GM23338 (cell line): ENCODE results near the gene LAMC3. TPM values are rescaled to one million over a fixed set of nuclear protein-coding genes. Genes with fewer than 3 reads are reported as not detected.

Experiments used
- ATAC-seq: fragments of 200-7000 bp; cut with Tn5 transposase; 3 replicates; pipeline ENCODE4 v1.9.1; 2020
- DNase-seq: peaks from one replicate; pipeline ENCODE4 v3.0.0-alpha.2; 2015; ENCODE audit warnings: low spot score
- H2AFZ ChIP-seq: fragments of 200-600 bp; sonication (generic); 2 replicates; pipeline ENCODE4 v1.8.0; 2016; ENCODE audit warnings: antibody characterized with exemption, mild to moderate bottlenecking, moderate library complexity
- H3F3A ChIP-seq: fragments of 200-600 bp; sonication (generic); replicated peaks from 2 replicates; pipeline ENCODE4 v1.8.0; 2017; ENCODE audit warnings: antibody characterized with exemption, mixed run types, low read depth
- H3K27ac ChIP-seq: fragments of 200-600 bp; sonication (generic); 2 replicates; pipeline ENCODE4 v1.6.1; 2016; ENCODE audit warnings: low read depth
- H3K27me3 ChIP-seq: fragments of 200-600 bp; sonication (generic); 2 replicates; pipeline ENCODE4 v1.8.0; 2016; ENCODE audit warnings: mild to moderate bottlenecking, mixed run types, moderate library complexity; ENCODE audit not compliant: insufficient read depth
- H3K36me3 ChIP-seq: fragments of 200-600 bp; sonication (generic); 2 replicates; pipeline ENCODE4 v1.8.0; 2016; ENCODE audit warnings: mild to moderate bottlenecking; ENCODE audit not compliant: insufficient read depth
- H3K4me1 ChIP-seq: fragments of 200-600 bp; sonication (generic); 2 replicates; pipeline ENCODE4 v1.8.0; 2016; ENCODE audit warnings: mild to moderate bottlenecking, moderate library complexity; ENCODE audit not compliant: insufficient read depth
- H3K4me2 ChIP-seq: fragments of 200-600 bp; sonication (generic); 2 replicates; pipeline ENCODE4 v1.7.1; 2017; ENCODE audit warnings: mixed run types
- H3K4me3 ChIP-seq: fragments of 200-600 bp; sonication (generic); 2 replicates; pipeline ENCODE4 v1.6.1; 2016; ENCODE audit warnings: mixed run types
- H3K79me2 ChIP-seq: fragments of 200-600 bp; sonication (generic); replicated peaks from 2 replicates; pipeline ENCODE4 v1.8.0; 2017; ENCODE audit warnings: mild to moderate bottlenecking; ENCODE audit not compliant: insufficient read depth
- H3K9me2 ChIP-seq: fragments of 200-600 bp; sonication (generic); 2 replicates; pipeline ENCODE4 v1.8.0; 2017; ENCODE audit not compliant: insufficient read depth
- H4K20me1 ChIP-seq: fragments of 200-600 bp; sonication (generic); replicated peaks from 2 replicates; pipeline ENCODE4 v1.8.0; 2017; ENCODE audit warnings: mild to moderate bottlenecking; ENCODE audit not compliant: insufficient read depth
- H3K27ac Mint-ChIP-seq: 2 replicates; pipeline ENCODE4 v1.8.0; 2020; ENCODE audit warnings: inconsistent platforms, mild to moderate bottlenecking, moderate library complexity, mixed read lengths
- H3K27me3 Mint-ChIP-seq: 3 replicates; pipeline ENCODE4 v1.8.0; 2022; ENCODE audit warnings: low read depth, mild to moderate bottlenecking, moderate library complexity, mixed read lengths, inconsistent platforms; ENCODE audit not compliant: insufficient read depth, poor library complexity
- H3K36me3 Mint-ChIP-seq: 3 replicates; pipeline ENCODE4 v1.8.0; 2021; ENCODE audit warnings: low read depth, mild to moderate bottlenecking, inconsistent platforms, moderate library complexity, mixed read lengths
- H3K4me1 Mint-ChIP-seq: 3 replicates; pipeline ENCODE4 v1.8.0; 2020; ENCODE audit warnings: mild to moderate bottlenecking, inconsistent platforms, mixed read lengths
- H3K4me3 Mint-ChIP-seq: 3 replicates; pipeline ENCODE4 v1.8.0; 2021; ENCODE audit warnings: moderate library complexity, mild to moderate bottlenecking, inconsistent platforms, mixed read lengths
- H3K9me3 Mint-ChIP-seq: 3 replicates; pipeline ENCODE4 v1.8.0; 2020; ENCODE audit warnings: moderate library complexity, mild to moderate bottlenecking, inconsistent platforms, mixed read lengths
- CTCF ChIP-seq, 2 experiments: fragments of 200-600 bp in 1 of 2; sonication (generic) in 1 of 2; conservative IDR thresholded peaks; 2 replicates each; pipeline versions ENCODE4 v1.5.1 to v1.6.1; 2016 to 2017; ENCODE audit warnings: antibody characterized with exemption in 2 of 2, low read depth in 2 of 2, mild to moderate bottlenecking in 2 of 2, moderate library complexity in 1 of 2
- ETS1 ChIP-seq: IDR thresholded peaks from 2 replicates; pipeline ENCODE4 v1.6.1; 2016; ENCODE audit warnings: antibody characterized with exemption
- EZH2 ChIP-seq: fragments of 200-600 bp; sonication (generic); IDR thresholded peaks from one replicate; pipeline ENCODE4 v1.8.0; 2017; ENCODE audit warnings: antibody characterized with exemption, mild to moderate bottlenecking, low read depth; ENCODE audit not compliant: unreplicated experiment
- JUNB ChIP-seq: IDR thresholded peaks from one replicate; pipeline ENCODE4 v1.6.1; 2016; ENCODE audit warnings: antibody characterized with exemption; ENCODE audit not compliant: unreplicated experiment
- ZNF114 ChIP-seq: fragments of 250-450 bp; sonication (Bioruptor Pico); IDR thresholded peaks from 2 replicates; pipeline ENCODE4 v1.5.0; 2020; ENCODE audit warnings: mild to moderate bottlenecking, moderate library complexity
- ZNF462 ChIP-seq: fragments of 250-450 bp; sonication (Bioruptor Pico); IDR thresholded peaks from 2 replicates; pipeline ENCODE4 v1.5.0; 2020; ENCODE audit warnings: mild to moderate bottlenecking, moderate library complexity
- polyA plus RNA-seq: library from polyadenylated mRNA; unstranded; fragments of >200 nt; fragmentation: Nextera tagmentation; extraction: Ambion mirVana; gene quantifications from 2 replicates; pipeline ENCODE4 v1.2.1, GENCODE V29; 2016
- total RNA-seq: library from RNA; depleted of rRNA; stranded (reverse); fragments of >200 nt; shearing (Covaris generic); gene quantifications from 2 replicates; pipeline ENCODE4 v1.2.3, GENCODE V29; 2014

Gene LAMC3
- total and polyA plus RNA-seq, 2 experiments from 2014 or later = 9.0 to 27.4 TPM

GRCh38 chr9:131097948-131098278 is 88.9 kb downstream of the LAMC3 start (continued):
- TF ChIP-seq ZNF462 (CRISPR knock-in tag) = no peak
- no peak for TF ChIP-seq JUNB

- H3K27me3 Mint-ChIP-seq = peaks cover 19% of the 10 kb centered on the region
- H3K4me2 ChIP-seq = peak overlapping the region; percentile 81
- H3K27me3 ChIP-seq = no peaks in the 10 kb centered on the region
- TF ChIP-seq ZNF114 (no peak), EZH2 (no peak), CTCF (conservative IDR thresholded peaks at IDR 0.05; ENCODE audit: low read depth in 2 of 2) (peak in 1 of 2 experiments; percentile 9; a peak in 1 of 4 replicates), JUNB (no peak), ETS1 (no peak)
- H3K4me1 ChIP-seq = peaks cover 51% of the 10 kb centered on the region
- 0 out of 2 replicates have a peak overlapping the region, but pooled peaks have one; percentile 59 for H3K27ac ChIP-seq
- no peaks in the 10 kb centered on the region; the same call in 2 of the 3 replicates for H3K9me3 Mint-ChIP-seq
- no peak overlapping the region for H2AFZ ChIP-seq
- peaks cover 20% of the 10 kb centered on the region for H3K79me2 ChIP-seq
- H3K4me3 ChIP-seq = peak overlapping the region; percentile 85; the same call in 1 of the 2 replicates
- no peaks in the 10 kb centered on the region for H3K36me3 ChIP-seq
- H3F3A ChIP-seq = peaks cover 16% of the 10 kb centered on the region
- peak overlapping the region; percentile 79 for H3K27ac Mint-ChIP-seq
- peak; percentile 50 for DNase-seq
- H4K20me1 ChIP-seq = no peaks in the 10 kb centered on the region; the same call in 1 of the 2 replicates
- peak overlapping the region; percentile 75 for H3K4me3 Mint-ChIP-seq
- no peaks in the 10 kb centered on the region for H3K9me2 ChIP-seq
- H3K36me3 Mint-ChIP-seq = peaks cover 34% of the 10 kb centered on the region
- peaks cover 59% of the 10 kb centered on the region for H3K4me1 Mint-ChIP-seq
- no peak; the same call in 2 of the 3 replicates for ATAC-seq
These were observed 89.6 kb downstream of the LAMC3 start for GRCh38 chr9:131098391-131099101.
